ENCODE results near the gene TFPT. TPM values are rescaled to one million over a fixed set of nuclear protein-coding genes. Genes with fewer than 3 reads are reported as not detected.
A peak's percentile ranks its signal among the peaks of the same experiment; 100 is the strongest.
"Not testable (repeated sequence)": the region's sequence is repeated elsewhere in the genome, so short reads cannot be mapped to it uniquely, and the experiment has no call there.

TFPT gene
- total RNA-seq, 1 donor from 2014 or later, result 16.0 TPM

- intact Hi-C loops (cut with DNase I); DNase-seq (ENCODE audit: low spot score): not testable (repeated sequence)
- peak; percentile 70 for ATAC-seq
These were observed 19.4 kb downstream of the TFPT start for GRCh38 chr19:54095859-54096616.

- intact Hi-C loops (cut with DNase I), result no loop called here
- ATAC-seq (no peak), DNase-seq (ENCODE audit: low spot score) (no peak)
These were observed 20.2 kb downstream of the TFPT start for GRCh38 chr19:54095136-54095858.

DNA sequence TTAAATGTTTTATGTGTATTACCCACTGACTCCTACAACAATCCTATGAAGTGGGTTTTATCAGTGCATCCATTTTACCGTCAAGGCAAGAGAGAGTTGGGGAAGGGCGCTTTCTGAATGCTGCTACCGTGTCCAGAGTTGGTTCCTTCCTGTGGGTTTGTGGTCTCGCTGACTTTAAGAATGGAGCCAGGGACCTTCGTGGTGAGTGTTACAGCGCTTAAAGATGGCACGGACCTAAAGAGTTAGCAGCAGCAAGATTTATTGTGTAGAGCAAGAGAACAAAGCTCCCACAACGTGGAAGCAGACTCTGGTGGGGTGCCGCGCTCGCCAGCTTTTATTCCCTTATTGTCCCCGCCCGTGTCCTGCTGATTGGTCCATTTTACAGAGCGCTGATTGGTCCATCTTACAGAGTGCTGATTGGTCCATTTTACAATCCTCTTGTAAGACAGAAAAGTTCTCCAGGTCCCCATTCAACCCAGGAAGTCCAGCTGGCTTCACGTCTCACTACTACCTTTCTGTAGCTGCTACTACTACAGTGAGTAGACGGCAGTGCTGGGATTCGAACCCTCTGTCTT, 20.9 kb downstream of the TFPT start:
- intact Hi-C loops (cut with DNase I), result no loop called here
- ATAC-seq (no peak), DNase-seq (ENCODE audit: low spot score) (peak; percentile 3)

GRCh38 chr19:54084410-54084809, 31.0 kb downstream of the TFPT start:
- intact Hi-C loops (cut with DNase I), result no loop called here
- no peak for DNase-seq (ENCODE audit: low spot score)

DNA sequence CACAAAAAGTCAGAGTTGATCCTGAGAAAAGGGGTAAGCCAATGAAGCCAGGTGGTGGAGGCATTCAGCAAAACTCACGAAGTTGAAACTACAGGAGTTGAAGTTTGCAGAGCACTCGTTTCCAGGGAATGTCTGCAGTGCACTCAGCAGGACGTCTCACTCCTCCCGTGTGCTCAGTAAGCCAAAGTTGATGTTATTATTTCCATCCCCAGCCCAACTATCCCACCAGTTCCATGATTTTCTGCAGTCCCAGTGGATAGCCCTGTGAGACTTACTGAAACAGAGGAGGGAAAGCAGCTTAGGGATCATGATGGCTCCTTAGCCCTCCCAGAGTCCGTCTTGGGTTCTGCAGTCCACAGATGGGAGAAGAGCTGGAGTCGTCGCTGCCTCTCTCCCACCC, 34.4 kb downstream of the TFPT start, which contains the start of gene TARM1:
TARM1 (minus strand) TSS at position 334 of the 400 bp plus-strand sequence; CDS start at position 309, 25 bp downstream.
- DNase-seq (ENCODE audit: low spot score) (no peak), ATAC-seq (no peak)
- intact Hi-C loops (cut with DNase I), result no loop called here

More at GRCh38 chr19:54084410-54084809, 31.0 kb downstream of the TFPT start:
- ATAC-seq, result no peak

GRCh38 chr19:54077334-54077733, 38.1 kb downstream of the TFPT start:
- ATAC-seq (no peak), DNase-seq (ENCODE audit: low spot score) (no peak)
- intact Hi-C loops (cut with DNase I), result no loop called here

- intact Hi-C loops (cut with DNase I), result no loop called here
- no peak for DNase-seq (ENCODE audit: low spot score)
- no peak for ATAC-seq
These were observed 40.6 kb downstream of the TFPT start for GRCh38 chr19:54074851-54075250.

DNA sequence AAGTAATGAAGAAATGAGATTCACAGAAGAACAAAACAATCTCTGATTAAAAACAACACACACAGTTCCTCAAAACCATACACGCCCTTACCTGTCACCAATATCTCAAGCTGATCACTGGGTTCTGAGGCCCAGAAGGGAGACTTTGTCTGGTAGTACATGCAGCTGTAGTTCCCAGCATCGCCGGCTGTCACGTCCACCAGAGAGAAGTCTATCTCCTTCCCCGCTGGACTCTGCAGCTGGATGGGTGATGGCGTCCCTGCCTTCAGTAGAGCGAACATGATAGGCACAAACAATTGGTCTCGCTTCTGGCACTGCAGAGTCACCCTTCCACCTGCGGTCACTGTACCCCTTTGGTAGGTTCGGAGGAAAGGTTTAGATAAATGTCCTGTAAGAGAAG, 41.6 kb downstream of the TFPT start:
- intact Hi-C loops (cut with DNase I), result no loop called here
- DNase-seq (ENCODE audit: low spot score) (no peak), ATAC-seq (no peak)

GRCh38 chr19:54069470-54069869, 46.0 kb downstream of the TFPT start:
- DNase-seq (ENCODE audit: low spot score) (no peak), ATAC-seq (no peak)
- intact Hi-C loops (cut with DNase I), result no loop called here

DNA sequence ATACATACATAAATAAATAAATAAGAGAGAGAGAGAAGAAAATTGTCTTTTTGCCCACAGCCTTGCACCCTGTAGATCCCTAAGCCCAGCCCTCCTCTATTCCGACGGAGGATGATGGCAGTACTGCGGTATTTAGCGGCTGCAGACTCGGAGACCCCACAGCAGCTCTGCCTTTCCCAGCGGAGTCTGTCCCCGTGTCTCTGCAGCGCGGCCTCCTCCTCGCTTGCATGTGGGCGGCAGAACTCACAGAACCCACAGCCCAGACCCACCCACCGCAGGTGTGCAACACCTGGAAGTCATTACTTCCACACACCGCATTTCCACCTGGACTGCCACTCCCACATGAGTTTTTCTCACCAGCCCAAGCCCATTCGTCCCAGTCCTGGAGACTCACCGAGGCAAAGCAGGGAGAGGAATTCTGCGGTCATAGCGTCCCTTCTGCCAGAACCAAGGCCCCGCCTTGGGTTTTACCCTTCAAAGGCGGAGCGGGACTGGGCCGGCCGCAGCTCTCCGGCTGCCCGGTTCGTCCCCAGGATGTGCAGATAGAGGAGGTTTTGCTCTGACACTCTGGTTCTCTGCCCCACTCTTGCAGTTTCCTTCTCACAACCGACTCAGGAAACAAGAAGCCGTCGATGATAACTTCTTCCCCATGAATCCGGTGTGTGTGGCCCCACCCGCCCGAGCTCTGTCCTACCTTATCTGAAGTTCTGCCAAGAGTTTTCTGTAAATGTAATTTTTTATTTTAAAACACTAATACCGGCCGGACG, 51.9 kb downstream of the TFPT start, which contains the start of gene VSTM1:
VSTM1 (minus strand) TSS at position 548 of the 767 bp plus-strand sequence; CDS start at position 428, 120 bp downstream.
- intact Hi-C loops (cut with DNase I), result no loop called here
- ATAC-seq, result no peak

DNA sequence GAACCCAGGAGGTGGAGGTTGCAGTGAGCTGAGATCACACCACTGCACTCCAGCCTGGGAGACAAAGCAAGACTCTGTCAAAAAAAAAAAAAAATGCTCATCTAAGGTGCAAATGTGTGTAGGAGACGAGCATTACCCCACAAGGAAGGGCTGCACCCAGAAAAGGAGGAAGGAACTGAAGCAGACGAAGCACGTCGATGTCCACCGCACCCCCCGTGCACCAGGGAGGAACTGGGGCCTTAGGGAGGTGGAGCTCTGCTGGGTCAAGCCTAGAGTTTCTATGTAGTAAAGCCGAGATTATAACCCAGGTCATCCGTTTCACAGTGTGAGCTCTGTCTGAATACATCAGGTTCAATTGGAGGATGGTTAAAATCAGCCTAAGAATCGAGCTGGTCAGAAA, 52.8 kb downstream of the TFPT start:
- intact Hi-C loops (cut with DNase I), result no loop called here
- ATAC-seq (no peak), DNase-seq (ENCODE audit: low spot score) (no peak)

More for the DNA sequence above, 51.9 kb downstream of the TFPT start, which contains the start of gene VSTM1:
- no peak for DNase-seq (ENCODE audit: low spot score)

Other genes starting within 250 kb of the TFPT start
- gene MYADM, start 247.8 kb downstream of the TFPT start, total RNA-seq, result 120 TPM
- not detected for gene PRKCG, start 233.5 kb downstream of the TFPT start, total RNA-seq
- not detected for gene CACNG7, start 206.4 kb downstream of the TFPT start, total RNA-seq
- 0.22 TPM for gene CACNG8, start 152.7 kb downstream of the TFPT start, total RNA-seq
- not detected for gene CACNG6, start 124.0 kb downstream of the TFPT start, total RNA-seq
- gene VSTM1, start 51.8 kb downstream of the TFPT start, total RNA-seq, result 0.76 TPM
- not detected for gene TARM1, start 34.3 kb downstream of the TFPT start, total RNA-seq
- 4.0 TPM for gene OSCAR, start 14.9 kb downstream of the TFPT start, total RNA-seq
- gene NDUFA3, start 12.8 kb downstream of the TFPT start, total RNA-seq, result 80.5 TPM
- gene PRPF31, start 97 bp upstream of the TFPT start, total RNA-seq, result 47.2 TPM
- gene CNOT3, start 22.1 kb upstream of the TFPT start, total RNA-seq, result 38.1 TPM
- 6.3 TPM for gene LENG1, start 44.1 kb upstream of the TFPT start, total RNA-seq
- gene TMC4, start 57.5 kb upstream of the TFPT start, total RNA-seq, result 2.9 TPM
- 56.0 TPM for gene MBOAT7, start 73.9 kb upstream of the TFPT start, total RNA-seq
- gene TSEN34, start 75.7 kb upstream of the TFPT start, total RNA-seq, result 24.3 TPM
- gene RPS9, start 85.2 kb upstream of the TFPT start, total RNA-seq, result 1,121 TPM
- 23.9 TPM for gene LILRB3, start 107.3 kb upstream of the TFPT start, total RNA-seq
- 11.4 TPM for gene LILRA6, start 127.1 kb upstream of the TFPT start, total RNA-seq
- 24.1 TPM for gene LILRB5, start 141.6 kb upstream of the TFPT start, total RNA-seq
- gene LILRB2, start 165.5 kb upstream of the TFPT start, total RNA-seq, result 12.9 TPM
- 5.3 TPM for gene LILRA5, start 197.5 kb upstream of the TFPT start, total RNA-seq
- 2.1 TPM for gene LILRA4, start 223.5 kb upstream of the TFPT start, total RNA-seq
- 44.7 TPM for gene LAIR1, start 249.3 kb upstream of the TFPT start, total RNA-seq